Spleen (tissue), 11 donors: Measurements from ENCODE around the gene GTF2I. TPM values are rescaled to one million over a fixed set of nuclear protein-coding genes. Genes with fewer than 3 reads are reported as not detected.
A peak's percentile ranks its signal among the peaks of the same experiment; 100 is the strongest.
"Not testable (repeated sequence)": the region's sequence is repeated elsewhere in the genome, so short reads cannot be mapped to it uniquely, and the experiment has no call there.

ENCODE experiments used
- DNase-seq: peaks from one replicate; pipeline ENCODE4 v3.0.0-alpha.2; 2020
- H3K27ac ChIP-seq, 8 donors: fragments of 200-600 bp; sonication (generic) in 7 of 8; 1 replicate in 4 of 8; 2 replicates in 4 of 8; pipeline versions ENCODE4 v1.5.0 to v1.8.0; 2016 to 2021; ENCODE audit warnings: inconsistent platforms in 4 of 8, mild to moderate bottlenecking in 4 of 8, moderate library complexity in 1 of 8
- H3K27me3 ChIP-seq, 7 donors: fragments of 200-600 bp; sonication (generic) in 6 of 7; replicated peaks in 1 of 7; 1 replicate in 4 of 7; 2 replicates in 3 of 7; pipeline versions ENCODE4 v1.5.0 to v1.8.0; 2016 to 2021; ENCODE audit warnings: inconsistent platforms in 3 of 7, mild to moderate bottlenecking in 1 of 7
- H3K36me3 ChIP-seq, 6 donors: fragments of 200-600 bp; sonication (generic) in 5 of 6; 1 replicate in 4 of 6; 2 replicates in 2 of 6; pipeline versions ENCODE4 v1.5.0 to v1.8.0; 2016 to 2021; ENCODE audit warnings: inconsistent platforms in 2 of 6
- H3K4me1 ChIP-seq, 6 donors: fragments of 200-600 bp; sonication (generic) in 5 of 6; 1 replicate in 3 of 6; 2 replicates in 3 of 6; pipeline versions ENCODE4 v1.5.0 to v1.8.0; 2016 to 2021; ENCODE audit warnings: inconsistent platforms in 3 of 6
- H3K4me3 ChIP-seq, 8 donors: fragments of 200-600 bp; sonication (generic) in 7 of 8; 1 replicate in 4 of 8; 2 replicates in 4 of 8; pipeline versions ENCODE4 v1.5.0 to v1.8.0; 2016 to 2021; ENCODE audit warnings: inconsistent platforms in 4 of 8, mild to moderate bottlenecking in 4 of 8, moderate library complexity in 2 of 8
- H3K9me3 ChIP-seq, 8 donors: fragments of 200-600 bp; sonication (generic) in 7 of 8; 1 replicate in 4 of 8; 2 replicates in 4 of 8; pipeline versions ENCODE4 v1.5.0 to v1.8.0; 2016 to 2021; ENCODE audit warnings: inconsistent platforms in 4 of 8
- WGBS, 5 donors: extraction: QIAGEN DNeasy Blood & Tissue Kit in 3 of 5; methylation state at CpG; one replicate each; pipeline versions ENCODE4 v1.1.5 to v1.1.7; 2013 to 2018; 5-methylcytosine and 5-hydroxymethylcytosine counted together
- intact Hi-C: fragments of 100-400 bp; cut with DNase I; formaldehyde crosslinking; loops from one replicate; pipeline ENCODE4 v1.15.0; 2023; ENCODE audit warnings: low total_unique reads
- polyA plus RNA-seq, 3 donors: library from polyadenylated mRNA; stranded (reverse); fragments of 200-250 nt; gene quantifications; one replicate each; pipeline ENCODE4 v1.2.1, GENCODE V29; 2013
- total RNA-seq, 7 donors: library from RNA; depleted of rRNA in 3 of 7; stranded (reverse); fragments of >200 nt in 3 of 7; fragmentation: NEBNext Ultra II Directional in 4 of 7; extraction: Animal tissue kit (Norgen Biotek cat#: 25700) in 4 of 7; gene quantifications; one replicate each; pipeline versions ENCODE4 v1.1.0 to v1.2.1, GENCODE V29; 2016 to 2021
- donor health status: healthy with polysubstance abuse.
- donor health status: DM: no; HTN: no; CAD: no; lungs with moderate emphysema.
- donor health status: DM: no; HTN: no; CAD: no.
- donor health status: Bipolar disorder and iron deficiency.
- donor health status: healthy.
- donor health status: DM: no; HTN: no; CAD: no.
- donor health status: DM: yes; HTN: yes; CAD: no.

Gene GTF2I
- total and polyA plus RNA-seq, 10 donors, result 13.5 to 257 (median 180) TPM

DNA sequence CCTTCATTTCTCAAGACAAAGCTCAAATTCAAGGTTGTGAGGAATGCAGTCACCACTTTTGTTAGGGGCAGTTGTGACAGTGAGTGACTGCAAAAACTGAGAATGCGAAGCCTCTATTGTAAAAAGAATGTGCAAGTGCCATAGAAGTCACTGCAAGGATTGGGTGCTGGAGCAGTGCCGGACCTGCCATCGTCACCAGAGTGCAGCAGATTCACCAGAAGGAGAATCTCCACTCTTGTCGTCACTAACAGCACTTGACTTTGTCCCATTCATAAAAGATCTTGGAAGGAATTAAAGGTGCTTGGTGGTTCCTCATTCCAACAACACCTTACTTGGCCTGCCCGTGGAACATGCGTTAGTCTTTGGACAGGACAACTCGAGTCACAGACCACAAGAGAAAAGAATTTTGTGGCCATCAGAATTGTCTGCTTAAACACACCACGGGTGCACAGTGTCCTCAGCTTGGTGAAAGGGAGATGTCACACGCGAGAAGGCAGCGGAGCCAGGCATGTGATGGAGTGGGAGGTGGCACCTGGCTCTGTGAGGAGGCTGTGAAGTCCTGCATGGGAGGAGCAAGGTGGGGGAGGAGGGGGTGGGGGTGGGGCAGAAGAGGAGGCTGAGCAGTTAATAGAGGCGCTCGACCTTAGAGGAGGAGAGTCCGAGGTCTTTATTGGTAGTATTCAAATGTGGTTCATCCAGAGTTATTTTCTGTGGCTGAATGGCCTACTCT, 82.6 kb downstream of the GTF2I start:
- DNase-seq, H3K36me3 ChIP-seq, intact Hi-C loops, H3K4me3 ChIP-seq, H3K27ac ChIP-seq, H3K27me3 ChIP-seq, H3K9me3 ChIP-seq, H3K4me1 ChIP-seq: not testable (repeated sequence)
- WGBS, 5 donors, result no CpG with 5 or more reads among the region's 14 CpGs

DNA sequence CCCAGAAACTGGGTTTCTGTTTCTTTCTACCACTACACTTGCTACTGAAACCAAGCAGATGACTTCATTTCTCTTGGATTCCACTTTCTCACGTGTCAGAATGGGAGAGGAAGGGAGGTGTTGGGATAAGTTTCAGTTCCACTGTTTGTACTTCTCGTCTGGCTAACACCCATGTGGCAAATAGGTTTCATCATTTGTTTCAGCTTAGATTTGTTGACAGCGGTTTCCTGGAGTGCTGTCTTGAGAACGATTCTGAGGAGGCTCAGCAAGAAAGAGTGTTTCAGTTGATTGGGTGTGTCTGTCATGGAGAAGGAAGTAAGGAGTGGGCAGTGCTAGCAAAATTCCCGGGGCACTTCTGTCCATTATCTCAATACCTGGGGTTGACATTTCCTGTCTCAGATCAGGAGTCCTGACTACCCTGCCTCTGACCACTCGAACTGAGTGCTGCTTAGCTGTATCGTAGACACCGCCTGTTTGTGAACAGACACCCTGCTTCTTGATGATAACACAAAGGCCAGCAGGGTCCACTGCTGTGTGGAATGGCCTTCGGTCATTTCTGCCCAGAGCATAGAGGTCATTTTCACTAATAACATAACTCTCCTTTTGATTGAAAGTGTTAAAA, 86.5 kb downstream of the GTF2I start:
- H3K4me3 ChIP-seq, intact Hi-C loops, H3K9me3 ChIP-seq, H3K27me3 ChIP-seq, DNase-seq, H3K27ac ChIP-seq, H3K4me1 ChIP-seq, H3K36me3 ChIP-seq: not testable (repeated sequence)
- no CpG with 5 or more reads among the region's 9 CpGs for WGBS, 5 donors

DNA sequence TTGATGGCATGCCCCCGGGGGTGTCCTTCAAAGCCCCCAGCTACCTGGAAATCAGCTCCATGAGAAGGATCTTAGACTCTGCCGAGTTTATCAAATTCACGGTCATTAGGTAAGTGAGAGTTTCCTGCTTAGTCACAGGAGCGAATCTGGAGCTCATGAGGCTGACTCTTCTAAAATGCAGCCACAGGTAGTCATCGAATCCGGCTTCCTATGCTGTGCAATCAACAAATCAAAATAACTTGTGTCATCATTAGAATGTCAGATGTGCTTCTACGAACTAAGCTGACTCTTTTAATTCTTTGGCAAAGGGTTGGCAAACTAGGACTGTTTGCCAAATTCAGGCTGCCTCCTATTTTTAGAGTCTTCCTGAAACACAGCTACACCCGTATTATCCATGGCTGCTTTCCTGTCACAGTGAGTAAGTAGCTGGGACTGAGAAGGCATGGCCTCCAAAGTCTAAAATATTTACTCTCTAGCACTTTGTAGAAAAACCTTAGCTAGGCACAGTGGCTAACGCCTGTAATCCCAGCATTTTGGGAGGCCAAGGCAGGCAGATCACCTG, 96.5 kb downstream of the GTF2I start:
- H3K36me3 ChIP-seq, H3K9me3 ChIP-seq, H3K4me3 ChIP-seq, DNase-seq, intact Hi-C loops, H3K4me1 ChIP-seq, H3K27ac ChIP-seq, H3K27me3 ChIP-seq: not testable (repeated sequence)
- no CpG with 5 or more reads among the region's 9 CpGs for WGBS, 5 donors

DNA sequence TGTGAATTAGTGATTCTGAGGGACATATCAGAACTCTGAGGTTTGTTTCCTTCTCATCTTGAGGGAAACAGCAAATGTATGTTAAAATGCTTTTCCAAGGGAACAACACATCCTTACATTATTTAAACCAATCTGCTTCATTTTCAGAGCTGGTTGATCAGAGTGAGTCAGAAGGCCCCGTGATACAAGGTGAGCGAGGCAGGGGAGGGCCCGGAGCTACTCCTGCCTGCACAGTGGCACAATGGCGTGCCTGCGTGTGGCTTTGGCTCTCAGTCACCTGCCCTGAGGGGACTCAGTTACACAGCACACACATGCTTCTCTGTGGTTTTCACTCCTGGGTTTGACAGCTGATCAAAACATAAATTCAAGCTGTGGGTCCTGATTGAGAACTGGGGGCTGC, 99.2 kb downstream of the GTF2I start:
- DNase-seq, H3K27ac ChIP-seq, H3K4me3 ChIP-seq, intact Hi-C loops, H3K4me1 ChIP-seq, H3K36me3 ChIP-seq, H3K9me3 ChIP-seq, H3K27me3 ChIP-seq: not testable (repeated sequence)
- WGBS, 5 donors, result no CpG with 5 or more reads among the region's 5 CpGs

DNA sequence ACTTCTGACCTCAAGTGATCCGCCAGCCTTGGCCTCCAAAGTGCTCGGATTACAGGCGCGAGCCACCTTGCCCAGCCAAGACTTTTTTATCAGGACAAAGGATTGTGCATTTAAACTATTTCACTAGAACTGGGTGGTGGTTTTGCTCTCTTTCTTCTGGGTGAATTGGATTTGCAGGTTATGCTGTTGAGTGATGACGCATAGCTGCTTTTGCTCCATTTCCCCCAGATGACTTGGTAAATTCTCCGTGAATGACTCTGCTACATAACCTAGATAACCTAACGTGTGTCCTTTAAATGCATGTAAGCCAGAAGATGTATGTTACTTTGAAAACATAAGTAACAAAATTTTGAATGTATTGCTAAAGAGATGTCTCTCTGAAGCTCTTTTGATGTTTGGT, 100.8 kb downstream of the GTF2I start:
- H3K4me3 ChIP-seq, DNase-seq, H3K9me3 ChIP-seq, intact Hi-C loops, H3K36me3 ChIP-seq, H3K27ac ChIP-seq, H3K4me1 ChIP-seq, H3K27me3 ChIP-seq: not testable (repeated sequence)
- no CpG with 5 or more reads among the region's 7 CpGs for WGBS, 5 donors

DNA sequence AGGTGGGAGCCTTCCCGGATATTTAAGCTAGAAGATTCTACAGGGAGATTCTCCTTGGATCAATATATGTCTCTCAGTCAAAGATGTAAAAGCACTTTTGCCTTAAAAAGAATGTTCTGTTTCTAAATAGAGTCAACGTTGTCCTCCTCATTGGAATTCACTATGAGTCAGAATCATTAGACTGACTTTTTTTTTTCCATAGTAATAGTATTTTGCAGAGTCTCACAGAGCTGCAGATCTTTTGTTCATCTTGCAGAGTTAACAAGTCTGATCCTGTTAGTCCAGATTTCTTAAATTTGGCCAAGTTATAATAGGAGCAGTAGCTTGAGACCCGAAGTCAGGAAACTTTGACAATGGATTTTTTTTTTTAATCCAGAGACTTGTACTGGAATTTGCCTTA, 101.5 kb downstream of the GTF2I start:
- H3K4me3 ChIP-seq, H3K27me3 ChIP-seq, DNase-seq, H3K4me1 ChIP-seq, H3K36me3 ChIP-seq, H3K9me3 ChIP-seq, intact Hi-C loops: not testable (repeated sequence)
- WGBS, 5 donors, result no CpG with 5 or more reads among the region's 3 CpGs
- peak overlapping the region in 1 of 8 donors; percentile 45 for H3K27ac ChIP-seq

DNA sequence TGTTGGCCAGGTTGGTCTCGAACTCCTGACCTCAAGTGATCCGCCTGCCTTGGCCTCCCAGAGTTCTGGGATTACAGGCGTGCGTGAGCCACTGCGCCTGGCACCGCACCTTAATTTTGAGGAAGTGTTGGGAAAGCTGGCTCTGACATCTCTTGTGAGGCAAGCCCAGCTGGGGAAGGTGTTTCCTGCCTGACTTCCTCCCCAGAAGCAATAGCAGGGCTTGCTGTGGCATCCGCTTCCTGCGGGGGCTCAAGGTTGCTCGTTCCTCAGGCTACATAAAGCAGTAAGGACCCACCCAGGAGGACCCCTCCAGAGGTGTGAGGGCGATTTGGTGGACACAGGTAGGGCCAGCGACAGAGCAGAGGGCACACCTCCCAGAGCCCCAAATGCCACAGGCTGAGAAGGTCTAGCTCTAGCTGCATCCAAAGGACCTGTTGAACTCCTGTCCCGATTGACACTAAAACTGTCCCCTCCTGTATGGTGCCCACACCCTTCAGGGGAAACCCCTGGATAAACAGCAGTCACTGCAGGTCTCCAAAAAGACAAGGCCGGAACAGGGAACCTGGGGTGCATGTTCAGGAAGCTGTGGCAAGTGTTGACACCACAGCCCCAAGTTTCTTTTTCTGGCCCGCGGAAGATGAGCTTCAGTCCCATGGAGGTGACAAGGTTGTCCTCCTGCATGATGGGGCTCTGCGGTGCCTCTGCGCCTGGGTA, 107.8 kb downstream of the GTF2I start:
- Histone ChIP-seq H3K4me1 (peaks cover 0 to 19% (median 6%) of the 10 kb centered on the region in 6 donors), H3K27ac (peak overlapping the region in 2 of 8 donors; percentile 45 to 67)
- H3K27me3 ChIP-seq, H3K36me3 ChIP-seq, H3K9me3 ChIP-seq, H3K4me3 ChIP-seq, DNase-seq, intact Hi-C loops: not testable (repeated sequence)
- WGBS, 5 donors, result no CpG with 5 or more reads among the region's 17 CpGs

DNA sequence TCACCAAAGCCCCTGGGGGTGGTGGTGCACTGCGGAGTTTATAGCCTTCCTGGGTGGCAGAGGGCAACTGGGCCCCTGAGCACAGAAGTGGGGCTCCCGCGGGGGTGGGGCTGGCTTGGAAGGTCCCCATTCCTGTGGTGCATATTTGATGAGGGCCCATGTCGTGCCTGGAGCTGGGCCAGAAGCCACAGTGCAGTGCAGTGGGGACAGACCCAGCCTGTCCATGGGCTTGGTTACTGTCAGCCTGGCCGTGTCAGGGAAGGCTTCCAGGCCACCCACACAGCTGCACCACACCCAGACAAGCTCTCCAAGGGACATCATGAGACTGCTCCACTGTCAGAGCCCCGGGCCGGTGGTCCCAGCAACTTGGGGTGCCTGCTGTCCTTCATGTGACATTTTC, 109.0 kb downstream of the GTF2I start:
- DNase-seq, intact Hi-C loops, H3K27me3 ChIP-seq, H3K9me3 ChIP-seq, H3K4me3 ChIP-seq, H3K36me3 ChIP-seq: not testable (repeated sequence)
- H3K27ac ChIP-seq, result peak overlapping the region in 1 of 8 donors; percentile 82
- H3K4me1 ChIP-seq, result peaks cover 0 to 19% (median 6%) of the 10 kb centered on the region in 6 donors
- 40% methylated on average over 1 of the region's 7 CpGs; no CpG with 5 or more reads in 4 of the 5 donors for WGBS, 5 donors

DNA sequence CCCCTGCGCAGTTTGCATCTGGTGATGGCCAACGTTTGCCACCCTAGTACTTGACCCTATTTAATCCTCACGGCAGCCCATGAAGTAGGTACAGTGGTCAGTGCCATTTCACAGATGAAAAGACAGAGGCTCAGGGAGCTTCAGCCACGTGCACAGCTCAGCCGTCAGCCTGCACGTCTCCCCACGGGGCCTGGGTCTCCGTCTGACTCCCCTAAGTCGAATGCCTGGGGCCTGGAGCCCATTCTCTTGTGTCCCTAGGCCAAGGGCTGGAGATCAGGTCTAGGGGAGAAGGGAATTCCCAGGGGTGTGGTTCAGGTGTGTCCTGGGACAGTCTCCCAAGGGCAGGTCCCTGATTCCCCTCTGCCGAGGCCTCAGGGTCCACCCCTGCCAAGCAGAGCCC, 109.5 kb downstream of the GTF2I start:
- intact Hi-C loops, H3K4me3 ChIP-seq, H3K27me3 ChIP-seq, H3K9me3 ChIP-seq, H3K36me3 ChIP-seq: not testable (repeated sequence)
- WGBS, 5 donors, result 75 to 91% (median 78%) methylated on average over 6 to 8 of the region's 10 CpGs; no CpG with 5 or more reads in 1 of the 5 donors
- peak; percentile 66 for DNase-seq
- Histone ChIP-seq H3K4me1 (peaks cover 0 to 19% (median 4%) of the 10 kb centered on the region in 6 donors), H3K27ac (peak overlapping the region in 4 of 8 donors; percentile 36 to 82 (median 44))

DNA sequence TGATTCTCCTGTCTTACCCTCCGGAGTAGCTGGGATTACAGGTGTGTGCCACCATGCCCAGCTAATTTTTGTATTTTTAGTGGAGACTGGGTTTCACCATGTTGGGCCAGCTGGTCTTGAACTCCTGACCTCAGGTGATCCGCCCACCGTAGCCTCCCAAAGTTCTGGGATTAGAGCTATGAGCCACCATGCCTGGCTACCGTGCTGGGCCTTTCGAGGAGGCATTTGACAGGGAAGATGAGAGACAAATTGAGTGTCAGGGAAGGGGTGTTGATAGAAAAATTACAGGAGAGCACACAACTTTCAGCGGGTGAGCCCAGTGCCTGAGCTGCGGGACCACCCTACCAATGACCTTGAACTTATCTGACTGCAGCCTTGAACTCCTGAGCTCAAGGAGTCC, 112.5 kb downstream of the GTF2I start:
- peaks cover 0 to 13% (median 4%) of the 10 kb centered on the region in 6 donors for H3K4me1 ChIP-seq
- H3K36me3 ChIP-seq, H3K4me3 ChIP-seq, DNase-seq, H3K9me3 ChIP-seq, H3K27me3 ChIP-seq, intact Hi-C loops: not testable (repeated sequence)
- WGBS, 5 donors, result 73 to 100% (median 94%) methylated on average over 3 to 5 of the region's 7 CpGs
- H3K27ac ChIP-seq, result peak overlapping the region in 1 of 8 donors; percentile 55

DNA sequence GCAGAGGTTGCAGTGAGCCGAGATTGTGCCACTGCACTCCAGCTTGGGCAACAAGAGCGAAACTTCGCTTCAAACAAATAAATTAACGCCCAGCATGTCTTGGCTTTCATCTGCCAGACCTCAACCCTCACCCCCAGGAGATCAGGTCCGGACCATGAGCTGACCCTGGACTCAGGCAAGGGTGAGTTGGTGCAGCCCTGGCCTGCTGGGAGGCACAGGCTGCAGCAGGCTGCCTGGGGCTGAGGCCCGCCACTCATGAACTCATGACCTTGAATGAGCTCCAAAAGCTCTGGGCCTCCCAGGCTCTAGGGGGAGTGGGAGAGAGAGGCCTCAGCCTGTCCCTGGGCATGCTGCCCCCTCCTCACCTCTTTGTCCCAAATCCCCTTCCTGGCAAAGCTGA, 114.6 kb downstream of the GTF2I start:
- H3K36me3 ChIP-seq, intact Hi-C loops, H3K4me3 ChIP-seq, H3K9me3 ChIP-seq, H3K27me3 ChIP-seq: not testable (repeated sequence)
- H3K27ac ChIP-seq, result peak overlapping the region in 1 of 8 donors; percentile 40
- 87 to 95% (median 90%) methylated on average over 4 to 6 of the region's 6 CpGs for WGBS, 5 donors
- H3K4me1 ChIP-seq, result peaks cover 0 to 11% (median 1%) of the 10 kb centered on the region in 6 donors
- DNase-seq, result peak; percentile 50
